ENCODE results near the gene ZNF581.

- TF ChIP-seq CTCF (IDR thresholded peaks at IDR 0.05; ENCODE audit: low read depth, low read length) (no peak), EZH2phosphoT487 (IDR thresholded peaks at IDR 0.05; ENCODE audit: low read depth) (no peak)
Measured at GRCh38 chr19:55691561-55692481, 48.4 kb downstream of the ZNF581 start.

Data from OCI-LY3 (cell line).